ENCODE measurements around the gene FSIP1. TPM values are rescaled to one million over a fixed set of nuclear protein-coding genes. Genes with fewer than 3 reads are reported as not detected.

Gene FSIP1
- total and polyA plus RNA-seq, 8 donors, result 0.38 to 2.7 (median 0.83) TPM

- no peaks in the 10 kb centered on the region for H3K36me3 ChIP-seq
- no peak for DNase-seq
- H3K4me1 ChIP-seq, result no peaks in the 10 kb centered on the region
- no peaks in the 10 kb centered on the region for H3K9me3 ChIP-seq
- no peak overlapping the region for H3K4me3 ChIP-seq
- no peaks in the 10 kb centered on the region for H3K27me3 ChIP-seq
- no peak overlapping the region for H3K27ac ChIP-seq
- no peak for ATAC-seq
- TF ChIP-seq, protein P1, sequence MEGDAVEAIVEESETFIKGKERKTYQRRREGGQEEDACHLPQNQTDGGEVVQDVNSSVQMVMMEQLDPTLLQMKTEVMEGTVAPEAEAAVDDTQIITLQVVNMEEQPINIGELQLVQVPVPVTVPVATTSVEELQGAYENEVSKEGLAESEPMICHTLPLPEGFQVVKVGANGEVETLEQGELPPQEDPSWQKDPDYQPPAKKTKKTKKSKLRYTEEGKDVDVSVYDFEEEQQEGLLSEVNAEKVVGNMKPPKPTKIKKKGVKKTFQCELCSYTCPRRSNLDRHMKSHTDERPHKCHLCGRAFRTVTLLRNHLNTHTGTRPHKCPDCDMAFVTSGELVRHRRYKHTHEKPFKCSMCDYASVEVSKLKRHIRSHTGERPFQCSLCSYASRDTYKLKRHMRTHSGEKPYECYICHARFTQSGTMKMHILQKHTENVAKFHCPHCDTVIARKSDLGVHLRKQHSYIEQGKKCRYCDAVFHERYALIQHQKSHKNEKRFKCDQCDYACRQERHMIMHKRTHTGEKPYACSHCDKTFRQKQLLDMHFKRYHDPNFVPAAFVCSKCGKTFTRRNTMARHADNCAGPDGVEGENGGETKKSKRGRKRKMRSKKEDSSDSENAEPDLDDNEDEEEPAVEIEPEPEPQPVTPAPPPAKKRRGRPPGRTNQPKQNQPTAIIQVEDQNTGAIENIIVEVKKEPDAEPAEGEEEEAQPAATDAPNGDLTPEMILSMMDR (IDR thresholded peaks at IDR 0.05), result no peak
- intact Hi-C loops (cut with DNase I), result no loop called here
Observed at GRCh38 chr15:39706206-39706605, 76.4 kb downstream of the FSIP1 start.

DNA sequence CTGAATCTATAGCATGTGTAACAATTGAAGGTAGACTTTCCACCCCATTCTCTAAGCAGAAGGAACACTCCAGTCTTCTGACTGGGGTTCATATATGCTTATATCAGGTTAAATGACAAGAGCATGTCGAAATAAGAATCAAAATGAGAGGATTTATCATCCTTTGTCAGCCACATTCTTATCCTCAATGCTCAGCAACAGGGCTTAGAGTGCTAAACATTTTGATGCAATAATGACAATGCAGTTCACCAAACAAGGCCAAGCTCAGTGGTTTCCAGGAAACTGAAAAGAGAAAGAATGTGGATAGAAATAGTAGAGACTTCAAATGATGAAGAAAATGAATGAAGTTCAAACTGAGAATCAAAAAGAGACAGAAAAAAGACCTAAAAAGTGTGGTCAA is 78.0 kb downstream of the FSIP1 start:
- TF ChIP-seq, protein P1 (IDR thresholded peaks at IDR 0.05), result no peak
- no peaks in the 10 kb centered on the region for H3K27me3 ChIP-seq
- no peaks in the 10 kb centered on the region for H3K4me1 ChIP-seq
- ATAC-seq, result no peak
- DNase-seq, result no peak
- no peaks in the 10 kb centered on the region for H3K36me3 ChIP-seq
- intact Hi-C loops (cut with DNase I), result no loop called here
- no peaks in the 10 kb centered on the region for H3K9me3 ChIP-seq
- H3K4me3 ChIP-seq, result no peak overlapping the region
- H3K27ac ChIP-seq, result no peak overlapping the region

DNA sequence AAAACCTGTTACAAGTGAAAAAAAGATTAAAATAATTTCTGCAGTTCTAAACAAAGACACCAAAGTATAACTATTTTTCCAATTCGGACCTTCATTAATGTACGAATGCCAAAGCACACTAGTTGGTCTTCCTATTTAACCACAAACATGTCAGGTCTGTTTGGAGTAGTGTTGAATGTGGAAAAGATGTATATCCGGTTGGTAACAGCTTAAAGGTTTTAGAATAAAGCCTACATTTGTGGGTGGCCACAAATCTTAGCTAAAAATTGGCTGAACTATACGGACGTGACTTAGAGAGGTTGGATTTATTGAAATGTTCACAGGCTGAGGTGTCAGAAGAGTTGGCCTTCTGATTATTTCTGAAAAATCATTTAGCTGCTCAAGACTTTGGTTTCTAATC is 78.4 kb downstream of the FSIP1 start:
- Histone ChIP-seq H3K27me3 (no peaks in the 10 kb centered on the region), H3K4me3 (no peak overlapping the region), H3K9me3 (no peaks in the 10 kb centered on the region), H3K27ac (no peak overlapping the region), H3K36me3 (no peaks in the 10 kb centered on the region), H3K4me1 (no peaks in the 10 kb centered on the region)
- intact Hi-C loops (cut with DNase I), result no loop called here
- ATAC-seq (no peak), DNase-seq (no peak)
- TF ChIP-seq, protein P1 (IDR thresholded peaks at IDR 0.05), result no peak

GRCh38 chr15:39701988-39702387 is 80.7 kb downstream of the FSIP1 start:
- Histone ChIP-seq H3K4me1 (no peaks in the 10 kb centered on the region), H3K36me3 (no peaks in the 10 kb centered on the region), H3K4me3 (no peak overlapping the region), H3K27me3 (no peaks in the 10 kb centered on the region), H3K9me3 (no peaks in the 10 kb centered on the region), H3K27ac (no peak overlapping the region)
- intact Hi-C loops (cut with DNase I), result no loop called here
- TF ChIP-seq, protein P1 (IDR thresholded peaks at IDR 0.05), result no peak
- DNase-seq, result no peak
- ATAC-seq, result no peak

GRCh38 chr15:39700375-39700700 is 82.3 kb downstream of the FSIP1 start:
- Histone ChIP-seq H3K27ac (no peak overlapping the region), H3K9me3 (no peaks in the 10 kb centered on the region), H3K4me1 (no peaks in the 10 kb centered on the region), H3K4me3 (no peak overlapping the region), H3K36me3 (no peaks in the 10 kb centered on the region), H3K27me3 (no peaks in the 10 kb centered on the region)
- DNase-seq (no peak), ATAC-seq (no peak)
- TF ChIP-seq, protein P1 (IDR thresholded peaks at IDR 0.05), result no peak
- intact Hi-C loops (cut with DNase I), result no loop called here

Data from left lung (tissue), 10 donors.